Astrocyte (in vitro differentiated cells and primary cell): Measurements from ENCODE around the gene PACRG. TPM values are rescaled to one million over a fixed set of nuclear protein-coding genes. Genes with fewer than 3 reads are reported as not detected.

Experiments used
- DNase-seq: peaks from one replicate; pipeline ENCODE4 v3.0.0-alpha.2; 2010; ENCODE audit warnings: low read depth
- FAIRE-seq: peaks from 2 replicates; lab custom pipeline; 2011; peaks lifted over from hg19 to GRCh38; lab: Jason Lieb, UNC
- H2AFZ ChIP-seq: 2 replicates; pipeline ENCODE4 v1.6.0; 2012; ENCODE audit warnings: low read depth, low read length, inconsistent platforms
- H3K27ac ChIP-seq: 2 replicates; pipeline ENCODE4 v1.5.1; 2011; ENCODE audit warnings: low read depth, low read length, inconsistent platforms
- H3K27me3 ChIP-seq: 2 replicates; pipeline ENCODE4 v1.6.0; 2011; ENCODE audit warnings: low read length, inconsistent platforms; ENCODE audit not compliant: insufficient read depth
- H3K36me3 ChIP-seq: 2 replicates; pipeline ENCODE4 v1.5.1; 2011; ENCODE audit warnings: low read length, inconsistent platforms; ENCODE audit not compliant: insufficient read depth
- H3K4me1 ChIP-seq: 2 replicates; pipeline ENCODE4 v1.5.1; 2011; ENCODE audit warnings: low read length, inconsistent platforms; ENCODE audit not compliant: insufficient read depth
- H3K4me2 ChIP-seq: 2 replicates; pipeline ENCODE4 v1.6.0; 2012; ENCODE audit warnings: low read length, inconsistent platforms
- H3K4me3 ChIP-seq: 2 replicates; pipeline ENCODE4 v1.5.1; 2011; ENCODE audit warnings: low read depth, mild to moderate bottlenecking, low read length, inconsistent platforms; ENCODE audit not compliant: insufficient read depth
- H3K79me2 ChIP-seq: 2 replicates; pipeline ENCODE4 v1.6.0; 2012; ENCODE audit warnings: mild to moderate bottlenecking, low read length, inconsistent platforms; ENCODE audit not compliant: insufficient read depth
- H3K9ac ChIP-seq: 2 replicates; pipeline ENCODE4 v1.6.0; 2012; ENCODE audit warnings: mild to moderate bottlenecking, low read length, inconsistent platforms
- H3K9me3 ChIP-seq: 2 replicates; pipeline ENCODE4 v1.5.1; 2012; ENCODE audit warnings: low read depth, mild to moderate bottlenecking, low read length, inconsistent platforms; ENCODE audit not compliant: insufficient read depth
- H4K20me1 ChIP-seq: 2 replicates; pipeline ENCODE4 v1.6.0; 2012; ENCODE audit warnings: low read length, inconsistent platforms; ENCODE audit not compliant: insufficient read depth
- H3K27ac Mint-ChIP-seq: one replicate; pipeline ENCODE4 v1.8.0; 2021; ENCODE audit warnings: mild to moderate bottlenecking, mixed read lengths; ENCODE audit not compliant: unreplicated experiment
- H3K27me3 Mint-ChIP-seq: one replicate; pipeline ENCODE4 v1.8.0; 2021; ENCODE audit warnings: low read depth, mixed read lengths; ENCODE audit not compliant: unreplicated experiment
- H3K36me3 Mint-ChIP-seq: one replicate; pipeline ENCODE4 v1.8.0; 2021; ENCODE audit warnings: low read depth, mixed read lengths; ENCODE audit not compliant: unreplicated experiment
- H3K4me1 Mint-ChIP-seq: one replicate; pipeline ENCODE4 v1.8.0; 2021; ENCODE audit warnings: low read depth, mixed read lengths; ENCODE audit not compliant: unreplicated experiment
- H3K4me3 Mint-ChIP-seq: one replicate; pipeline ENCODE4 v1.8.0; 2021; ENCODE audit warnings: mild to moderate bottlenecking, moderate library complexity, mixed read lengths; ENCODE audit not compliant: unreplicated experiment
- H3K9me3 Mint-ChIP-seq: one replicate; pipeline ENCODE4 v1.8.0; 2021; ENCODE audit warnings: mild to moderate bottlenecking, mixed read lengths; ENCODE audit not compliant: unreplicated experiment
- EZH2 ChIP-seq: IDR thresholded peaks from 2 replicates; pipeline ENCODE4 v1.6.1; 2012; ENCODE audit warnings: mild to moderate bottlenecking, low read length, inconsistent platforms; ENCODE audit not compliant: insufficient read depth
- total RNA-seq: library from RNA; stranded (reverse); gene quantifications from 2 replicates; pipeline ENCODE4 v1.2.1, GENCODE V29; 2021
- TF ChIP-seq, protein P1 (sequence below): IDR thresholded peaks from 2 replicates; pipeline ENCODE4 v1.5.1; 2011; ENCODE audit warnings: low read depth, mild to moderate bottlenecking, inconsistent platforms, low read length, moderate library complexity; ENCODE audit not compliant: insufficient read depth

PACRG gene
- total RNA-seq, 1 donor from 2014 or later, result not detected

DNA sequence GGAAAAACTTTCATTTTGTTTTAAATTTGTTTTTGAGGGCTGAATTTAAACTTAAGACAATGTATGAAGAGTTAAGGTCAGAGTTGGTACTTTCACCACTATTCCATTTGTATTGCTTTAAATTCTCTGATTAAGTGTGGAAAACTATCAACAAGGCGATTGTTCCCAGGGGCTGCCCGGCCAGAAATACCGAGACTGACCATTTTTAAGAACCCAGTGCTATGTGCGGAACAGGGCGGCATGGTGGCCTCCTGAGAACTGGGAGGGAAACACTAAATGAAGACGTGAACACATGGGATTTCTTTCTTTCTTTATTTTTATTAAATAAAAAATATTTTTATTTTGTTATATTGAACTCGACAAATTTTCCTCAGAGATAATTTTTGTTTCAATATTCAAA lies 465.6 kb downstream of the PACRG start:
- H3K27me3 ChIP-seq, result no peaks in the 10 kb centered on the region
- Mint-ChIP-seq H3K27ac (no peak overlapping the region), H3K9me3 (no peaks in the 10 kb centered on the region), H3K36me3 (no peaks in the 10 kb centered on the region), H3K27me3 (peaks cover 10% of the 10 kb centered on the region), H3K4me3 (no peak overlapping the region), H3K4me1 (peaks cover 11% of the 10 kb centered on the region)
- no peaks in the 10 kb centered on the region for H4K20me1 ChIP-seq
- H3K4me1 ChIP-seq, result no peaks in the 10 kb centered on the region
- DNase-seq (no peak), FAIRE-seq (no peak)
- H3K36me3 ChIP-seq, result no peaks in the 10 kb centered on the region
- H2AFZ ChIP-seq, result no peak overlapping the region
- TF ChIP-seq EZH2, result no peak
- H3K9ac ChIP-seq, result no peak overlapping the region
- no peak overlapping the region for H3K4me3 ChIP-seq
- H3K79me2 ChIP-seq, result no peaks in the 10 kb centered on the region
- no peak overlapping the region for H3K27ac ChIP-seq
- no peaks in the 10 kb centered on the region for H3K9me3 ChIP-seq
- H3K4me2 ChIP-seq, result no peak overlapping the region

DNA sequence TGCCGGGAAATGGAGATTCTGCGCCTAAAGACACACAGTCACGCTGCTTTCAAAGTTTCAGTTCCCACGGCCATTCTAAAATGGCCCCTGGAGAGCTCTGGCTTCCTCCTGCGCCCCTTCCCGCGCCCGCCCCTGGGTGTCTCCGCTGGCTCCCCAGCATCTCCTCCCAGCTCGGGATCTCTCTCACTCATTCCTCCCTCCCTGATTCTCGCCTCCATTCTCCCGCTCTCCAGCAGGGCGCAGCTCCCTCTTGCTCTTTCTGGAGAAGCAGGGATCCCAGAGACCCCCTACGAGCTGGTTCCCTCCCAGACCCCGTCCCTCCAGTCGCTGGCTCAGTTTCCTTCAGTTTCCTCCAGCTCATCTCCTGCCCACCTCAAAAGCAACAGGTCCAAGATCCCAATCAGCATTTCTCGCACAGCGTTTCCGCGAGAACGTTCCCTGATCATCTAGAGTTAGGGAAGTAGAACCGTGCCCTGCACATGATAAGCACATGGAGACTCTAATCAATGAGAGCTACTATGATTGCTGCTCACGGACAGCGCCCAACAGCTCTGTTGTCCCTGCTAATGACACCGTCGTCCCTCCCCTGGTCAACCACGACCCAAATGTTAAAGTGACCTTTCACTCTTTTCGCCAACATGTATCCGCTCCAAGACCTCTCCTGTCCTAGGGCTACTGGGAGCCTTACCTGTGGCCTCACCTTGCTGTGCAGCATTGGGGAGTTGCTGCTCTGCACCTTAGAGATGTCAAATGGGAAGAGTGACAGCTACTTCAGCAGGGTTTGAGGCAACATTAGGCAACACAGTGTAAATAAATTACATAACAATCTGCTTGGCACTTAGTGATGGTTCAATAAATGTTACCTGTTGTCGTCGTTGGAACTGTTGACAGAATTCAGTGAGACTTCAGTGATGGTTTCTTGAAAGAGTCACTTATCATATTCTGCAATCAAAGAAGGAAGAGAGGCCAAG lies 468.2 kb downstream of the PACRG start:
- no peak for TF ChIP-seq EZH2
- TF ChIP-seq, protein P1, sequence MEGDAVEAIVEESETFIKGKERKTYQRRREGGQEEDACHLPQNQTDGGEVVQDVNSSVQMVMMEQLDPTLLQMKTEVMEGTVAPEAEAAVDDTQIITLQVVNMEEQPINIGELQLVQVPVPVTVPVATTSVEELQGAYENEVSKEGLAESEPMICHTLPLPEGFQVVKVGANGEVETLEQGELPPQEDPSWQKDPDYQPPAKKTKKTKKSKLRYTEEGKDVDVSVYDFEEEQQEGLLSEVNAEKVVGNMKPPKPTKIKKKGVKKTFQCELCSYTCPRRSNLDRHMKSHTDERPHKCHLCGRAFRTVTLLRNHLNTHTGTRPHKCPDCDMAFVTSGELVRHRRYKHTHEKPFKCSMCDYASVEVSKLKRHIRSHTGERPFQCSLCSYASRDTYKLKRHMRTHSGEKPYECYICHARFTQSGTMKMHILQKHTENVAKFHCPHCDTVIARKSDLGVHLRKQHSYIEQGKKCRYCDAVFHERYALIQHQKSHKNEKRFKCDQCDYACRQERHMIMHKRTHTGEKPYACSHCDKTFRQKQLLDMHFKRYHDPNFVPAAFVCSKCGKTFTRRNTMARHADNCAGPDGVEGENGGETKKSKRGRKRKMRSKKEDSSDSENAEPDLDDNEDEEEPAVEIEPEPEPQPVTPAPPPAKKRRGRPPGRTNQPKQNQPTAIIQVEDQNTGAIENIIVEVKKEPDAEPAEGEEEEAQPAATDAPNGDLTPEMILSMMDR, result no peak
- FAIRE-seq, result no peak
- peaks cover 5% of the 10 kb centered on the region for H3K4me1 Mint-ChIP-seq
- Histone ChIP-seq H3K27ac (no peak overlapping the region), H4K20me1 (no peaks in the 10 kb centered on the region), H3K4me2 (no peak overlapping the region), H3K36me3 (no peaks in the 10 kb centered on the region), H3K9ac (no peak overlapping the region), H2AFZ (no peak overlapping the region), H3K4me1 (no peaks in the 10 kb centered on the region), H3K27me3 (no peaks in the 10 kb centered on the region), H3K9me3 (no peaks in the 10 kb centered on the region), H3K79me2 (no peaks in the 10 kb centered on the region), H3K4me3 (no peak overlapping the region)
- H3K27me3 Mint-ChIP-seq, result peaks cover 13% of the 10 kb centered on the region
- no peaks in the 10 kb centered on the region for H3K36me3 Mint-ChIP-seq
- no peak overlapping the region for H3K27ac Mint-ChIP-seq
- no peak overlapping the region for H3K4me3 Mint-ChIP-seq
- no peaks in the 10 kb centered on the region for H3K9me3 Mint-ChIP-seq
- no peak for DNase-seq

GRCh38 chr6:163197839-163198238 lies 470.1 kb downstream of the PACRG start:
- no peaks in the 10 kb centered on the region for H3K4me1 Mint-ChIP-seq
- Histone ChIP-seq H3K27ac (no peak overlapping the region), H3K4me3 (no peak overlapping the region), H3K4me1 (no peaks in the 10 kb centered on the region), H3K4me2 (no peak overlapping the region), H3K9ac (no peak overlapping the region), H3K27me3 (no peaks in the 10 kb centered on the region), H2AFZ (no peak overlapping the region), H3K36me3 (no peaks in the 10 kb centered on the region), H3K79me2 (no peaks in the 10 kb centered on the region), H4K20me1 (no peaks in the 10 kb centered on the region), H3K9me3 (no peaks in the 10 kb centered on the region)
- H3K27me3 Mint-ChIP-seq, result peaks cover 18% of the 10 kb centered on the region
- FAIRE-seq, result no peak
- no peaks in the 10 kb centered on the region for H3K9me3 Mint-ChIP-seq
- no peaks in the 10 kb centered on the region for H3K36me3 Mint-ChIP-seq
- TF ChIP-seq EZH2, result no peak
- TF ChIP-seq, protein P1, result no peak
- DNase-seq, result no peak
- H3K4me3 Mint-ChIP-seq, result no peak overlapping the region
- no peak overlapping the region for H3K27ac Mint-ChIP-seq
